IMR-90 (cell line): ENCODE measurements around the gene CERS5. TPM values are rescaled to one million over a fixed set of nuclear protein-coding genes. Genes with fewer than 3 reads are reported as not detected.
"Not testable (repeated sequence)": the region's sequence is repeated elsewhere in the genome, so short reads cannot be mapped to it uniquely, and the experiment has no call there.

Experiments
- ATAC-seq: fragments of 200-7000 bp; cut with Tn5 transposase; 2 replicates; pipeline ENCODE4 v1.9.1; 2020; ENCODE audit warnings: low read depth, mild to moderate bottlenecking, moderate library complexity
- BruUV-seq: library from RNA; stranded (reverse); fragments of 400-500 nt; replicated peaks from 2 replicates; lab custom pipeline; 2021; lab: Mats Ljungman, UMichigan
- CTCF ChIA-PET: fragments of 300-600 bp; formaldehyde crosslinking; extraction: SDS; loops from one replicate; lab custom pipeline; 2021; ENCODE audit warnings: antibody characterized with exemption; lab: Yijun Ruan, JAX
- POLR2A ChIA-PET: fragments of 300-600 bp; sonication (Branson Sonifier 250); formaldehyde crosslinking; loops from one replicate; lab custom pipeline; 2022; ENCODE audit warnings: antibody characterized with exemption; ENCODE audit not compliant: unreplicated experiment; lab: Charles Lee
- DNase-seq: peaks from one replicate; pipeline ENCODE4 v3.0.0; 2013
- H2AFZ ChIP-seq: replicated peaks from 2 replicates; pipeline ENCODE3; 2013; ENCODE audit warnings: low read length, mild to moderate bottlenecking; ENCODE audit not compliant: poor library complexity
- H2AK5ac ChIP-seq: 2 replicates; pipeline ENCODE4 v1.6.1; 2013; ENCODE audit warnings: low read depth, low read length, inconsistent platforms
- H2AK9ac ChIP-seq: replicated peaks from 2 replicates; pipeline ENCODE3; 2013; ENCODE audit warnings: mild to moderate bottlenecking, low read depth, low read length, moderate library complexity; ENCODE audit not compliant: poor library complexity
- H2BK120ac ChIP-seq: 2 replicates; pipeline ENCODE4 v1.6.1; 2013; ENCODE audit warnings: low read depth, low read length, inconsistent platforms
- H2BK15ac ChIP-seq: 3 replicates; pipeline ENCODE4 v1.6.1; 2013; ENCODE audit warnings: low read depth, low read length, inconsistent platforms
- H2BK20ac ChIP-seq: 2 replicates; pipeline ENCODE4 v1.6.1; 2013; ENCODE audit warnings: low read depth, mild to moderate bottlenecking, inconsistent platforms, low read length, moderate library complexity
- H2BK5ac ChIP-seq: 2 replicates; pipeline ENCODE4 v1.6.1; 2013; ENCODE audit warnings: mild to moderate bottlenecking, low read depth, low read length, inconsistent platforms; ENCODE audit not compliant: poor library complexity, severe bottlenecking
- H3K14ac ChIP-seq: replicated peaks from 2 replicates; pipeline ENCODE4 v1.6.1; 2013; ENCODE audit warnings: low read depth, low read length, inconsistent platforms
- H3K18ac ChIP-seq: 2 replicates; pipeline ENCODE4 v1.6.1; 2013; ENCODE audit warnings: low read depth, low read length, control low read depth
- H3K23ac ChIP-seq: 2 replicates; pipeline ENCODE4 v1.6.1; 2013; ENCODE audit warnings: low read depth, low read length, inconsistent platforms
- H3K27ac ChIP-seq: 2 replicates; pipeline ENCODE4 v1.5.1; 2013; ENCODE audit warnings: mild to moderate bottlenecking, control low read depth, low read length; ENCODE audit not compliant: insufficient read depth
- H3K27me3 ChIP-seq: 2 replicates; pipeline ENCODE4 v1.6.1; 2013; ENCODE audit warnings: low read length; ENCODE audit not compliant: control insufficient read depth, insufficient read depth
- H3K36me3 ChIP-seq: 2 replicates; pipeline ENCODE4 v1.6.1; 2013; ENCODE audit warnings: low read length, mixed read lengths; ENCODE audit not compliant: control insufficient read depth, insufficient read depth
- H3K4ac ChIP-seq: 2 replicates; pipeline ENCODE4 v1.6.1; 2013; ENCODE audit warnings: low read depth, low read length, inconsistent platforms
- H3K4me1 ChIP-seq: 2 replicates; pipeline ENCODE4 v1.6.1; 2013; ENCODE audit warnings: low read length, mixed read lengths; ENCODE audit not compliant: control insufficient read depth, insufficient read depth
- H3K4me2 ChIP-seq: 2 replicates; pipeline ENCODE4 v1.6.1; 2013; ENCODE audit warnings: low read depth, mild to moderate bottlenecking, control low read depth, low read length, moderate library complexity
- H3K4me3 ChIP-seq: 2 replicates; pipeline ENCODE4 v1.5.1; 2013; ENCODE audit warnings: low read depth, mild to moderate bottlenecking, control low read depth, low read length, moderate library complexity; ENCODE audit not compliant: insufficient read depth
- H3K56ac ChIP-seq: 2 replicates; pipeline ENCODE4 v1.6.1; 2013; ENCODE audit warnings: low read length, inconsistent platforms; ENCODE audit not compliant: insufficient read depth; ENCODE audit errors: extremely low read depth
- H3K79me1 ChIP-seq, 2 experiments: 2 replicates each; pipeline ENCODE4 v1.6.1; 2013; ENCODE audit warnings: low read length in 2 of 2, inconsistent platforms in 1 of 2, low read depth in 1 of 2
- H3K9ac ChIP-seq: 2 replicates; pipeline ENCODE4 v1.6.1; 2013; ENCODE audit warnings: low read depth, low read length, control low read depth
- H3K9me1 ChIP-seq: 2 replicates; pipeline ENCODE4 v1.6.1; 2013; ENCODE audit warnings: low read length, inconsistent platforms; ENCODE audit not compliant: insufficient read depth
- H3K9me3 ChIP-seq: 2 replicates; pipeline ENCODE4 v1.6.1; 2013; ENCODE audit warnings: low read length; ENCODE audit not compliant: control insufficient read depth, insufficient read depth
- H4K20me1 ChIP-seq: 2 replicates; pipeline ENCODE4 v1.6.1; 2013; ENCODE audit warnings: low read length, inconsistent platforms; ENCODE audit not compliant: insufficient read depth
- H4K5ac ChIP-seq: 2 replicates; pipeline ENCODE4 v1.6.1; 2013; ENCODE audit warnings: mild to moderate bottlenecking, low read depth, low read length, control low read depth
- H4K8ac ChIP-seq, 2 experiments: 2 replicates each; pipeline ENCODE4 v1.6.1; 2013; ENCODE audit warnings: low read depth in 2 of 2, low read length in 2 of 2, control low read depth in 1 of 2, inconsistent platforms in 1 of 2
- H4K91ac ChIP-seq: 2 replicates; pipeline ENCODE4 v1.6.1; 2013; ENCODE audit warnings: low read depth, low read length, inconsistent platforms; ENCODE audit not compliant: insufficient read depth
- WGBS, 2 experiments: methylation state at CpG; one replicate each; pipeline versions ENCODE4 v1.1.5 to v1.1.7; 2013; ENCODE audit warnings: missing lambda C conversion rate in 2 of 2; ENCODE audit not compliant: insufficient read length in 1 of 2; ENCODE audit errors: extremely low coverage in 2 of 2; 5-methylcytosine and 5-hydroxymethylcytosine counted together
- dilution Hi-C: fragments of 300-500 bp; cut with HindIII; formaldehyde crosslinking; loops from one replicate; pipeline ENCODE4 v1.14.3; 2018; ENCODE audit warnings: low sequenced_read_pairs; ENCODE audit not compliant: unreplicated experiment
- in situ Hi-C: fragments of 300-500 bp; cut with MboI; formaldehyde crosslinking; loops from 3 replicates; pipeline ENCODE4 v1.14.3; 2019; ENCODE audit warnings: low sequenced_read_pairs, inconsistent platforms, mixed read lengths
- intact Hi-C: fragments of 100-400 bp; cut with micrococcal nuclease; formaldehyde crosslinking; loops from 2 replicates; pipeline ENCODE4 v1.10.0; 2022
- polyA plus RNA-seq, 3 experiments: library from polyadenylated mRNA; depleted of rRNA; stranded (reverse); fragments of >200 nt; gene quantifications; 2 replicates each; pipeline ENCODE4 v1.2.3, GENCODE V29; 2012; ENCODE audit warnings: low replicate concordance in 1 of 3
- total RNA-seq: library from RNA; depleted of rRNA; stranded (reverse); fragments of >200 nt; gene quantifications from 2 replicates; pipeline ENCODE4 v1.2.3, GENCODE V29; 2012

The CERS5 gene
- total and polyA plus RNA-seq, 2 of the 4 experiments (the other 2 are of a cell fraction), result 40.3 to 60.3 TPM

DNA sequence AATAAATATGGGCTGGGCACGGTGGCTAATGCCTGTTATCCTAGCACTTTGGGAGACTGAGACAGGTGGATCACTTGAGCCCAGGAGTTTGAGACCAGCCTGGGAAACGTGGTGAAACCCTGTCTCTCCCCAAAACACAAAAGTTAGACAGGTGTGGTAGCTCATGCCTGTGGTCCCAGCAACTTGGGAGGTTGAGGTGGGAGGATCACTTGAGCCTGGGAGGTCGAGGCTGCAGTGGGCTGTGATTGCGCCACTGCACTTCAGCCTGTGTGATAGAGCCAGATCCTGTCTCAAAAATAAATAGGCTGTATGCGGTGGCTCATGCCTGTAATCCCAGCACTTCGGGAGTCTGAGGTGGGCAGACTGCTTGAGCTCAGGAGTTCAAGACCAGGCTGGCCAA is 19.2 kb downstream of the CERS5 start:
- H3K18ac ChIP-seq, intact Hi-C loops, H4K8ac ChIP-seq, H3K9me1 ChIP-seq, BruUV-seq, H3K36me3 ChIP-seq, POLR2A ChIA-PET, H3K4me2 ChIP-seq, H3K4me3 ChIP-seq, in situ Hi-C loops, H2BK20ac ChIP-seq, H3K27me3 ChIP-seq, dilution Hi-C loops, H2AFZ ChIP-seq, H3K4ac ChIP-seq, H2BK15ac ChIP-seq, H2AK5ac ChIP-seq, H3K9me3 ChIP-seq, H3K9ac ChIP-seq, H3K56ac ChIP-seq, H2BK120ac ChIP-seq, H4K91ac ChIP-seq, ATAC-seq, H2AK9ac ChIP-seq, H4K5ac ChIP-seq, H3K23ac ChIP-seq, H2BK5ac ChIP-seq, H3K4me1 ChIP-seq, H3K27ac ChIP-seq, H3K14ac ChIP-seq, DNase-seq: not testable (repeated sequence)
- WGBS, 2 experiments, result 89% methylated on average over 3 of the region's 6 CpGs; no CpG with 5 or more reads in 1 of the 2 experiments
- Histone ChIP-seq H3K79me1 (peaks cover 20 to 72% of the 10 kb centered on the region in 2 experiments), H4K20me1 (peaks cover 17% of the 10 kb centered on the region; the same call in 1 of the 2 replicates)
- CTCF ChIA-PET, result interaction anchor here (0.7 kb wide), 1 partner anchor 25 kb away, joined by 3 read pairs; no protein-coding TSS in a partner anchor
